H9 (cell line): ENCODE measurements around the gene PNPLA2. TPM values are rescaled to one million over a fixed set of nuclear protein-coding genes. Genes with fewer than 3 reads are reported as not detected.

ENCODE experiments used
- DNase-seq: peaks from one replicate; pipeline ENCODE4 v3.0.0-alpha.2; 2017
- H2AFZ ChIP-seq: one replicate; pipeline ENCODE4 v1.6.1; 2013; ENCODE audit warnings: mild to moderate bottlenecking, low read length, control low read depth, moderate library complexity
- H2AK5ac ChIP-seq: 2 replicates; pipeline ENCODE4 v1.6.1; 2013; ENCODE audit warnings: low read length, control low read depth, mixed read lengths; ENCODE audit not compliant: insufficient read length
- H2BK120ac ChIP-seq: one replicate; pipeline ENCODE4 v1.6.1; 2013; ENCODE audit warnings: low read depth, mild to moderate bottlenecking, low read length, control low read depth, inconsistent platforms; ENCODE audit not compliant: poor library complexity, severe bottlenecking
- H2BK12ac ChIP-seq: 2 replicates; pipeline ENCODE4 v1.6.1; 2013; ENCODE audit warnings: low read length, control low read depth, mixed read lengths, low read depth; ENCODE audit not compliant: insufficient read length
- H2BK15ac ChIP-seq: 2 replicates; pipeline ENCODE4 v1.6.1; 2013; ENCODE audit warnings: low read depth, low read length, control low read depth
- H2BK20ac ChIP-seq: one replicate; pipeline ENCODE4 v1.6.1; 2013; ENCODE audit warnings: low read depth, mild to moderate bottlenecking, low read length, control low read depth, inconsistent platforms; ENCODE audit not compliant: poor library complexity, severe bottlenecking
- H2BK5ac ChIP-seq: 2 replicates; pipeline ENCODE4 v1.6.1; 2013; ENCODE audit warnings: low read length, control low read depth, mixed read lengths; ENCODE audit not compliant: insufficient read length
- H3K14ac ChIP-seq: 2 replicates; pipeline ENCODE4 v1.6.1; 2013; ENCODE audit warnings: low read length, control low read depth; ENCODE audit not compliant: insufficient read depth
- H3K18ac ChIP-seq: 2 replicates; pipeline ENCODE4 v1.6.1; 2013; ENCODE audit warnings: low read depth, mild to moderate bottlenecking, mixed read lengths, low read length, control low read depth; ENCODE audit not compliant: insufficient read length
- H3K23ac ChIP-seq: 2 replicates; pipeline ENCODE4 v1.6.1; 2013; ENCODE audit warnings: low read length, control low read depth, mixed read lengths, low read depth; ENCODE audit not compliant: insufficient read length
- H3K23me2 ChIP-seq: 2 replicates; pipeline ENCODE4 v1.6.1; 2013; ENCODE audit warnings: low read depth, mild to moderate bottlenecking, mixed read lengths, low read length, control low read depth; ENCODE audit not compliant: insufficient read length, poor library complexity, severe bottlenecking
- H3K27ac ChIP-seq: 2 replicates; pipeline ENCODE4 v1.5.1; 2013; ENCODE audit warnings: low read length, control low read depth, mixed read lengths, low read depth; ENCODE audit not compliant: insufficient read length
- H3K27me3 ChIP-seq: 2 replicates; pipeline ENCODE4 v1.6.1; 2013; ENCODE audit warnings: low read length, control low read depth, inconsistent platforms; ENCODE audit not compliant: insufficient read depth
- H3K4ac ChIP-seq: 2 replicates; pipeline ENCODE4 v1.6.1; 2013; ENCODE audit warnings: low read depth, mild to moderate bottlenecking, control low read depth, inconsistent platforms, low read length, moderate library complexity
- H3K4me1 ChIP-seq: 2 replicates; pipeline ENCODE4 v1.6.1; 2013; ENCODE audit warnings: low read length, control low read depth, inconsistent platforms; ENCODE audit not compliant: insufficient read depth
- H3K4me2 ChIP-seq: 2 replicates; pipeline ENCODE4 v1.6.1; 2013; ENCODE audit warnings: low read length, control low read depth, mixed read lengths; ENCODE audit not compliant: insufficient read length, insufficient read depth
- H3K56ac ChIP-seq: 2 replicates; pipeline ENCODE4 v1.6.1; 2013; ENCODE audit warnings: low read depth, mild to moderate bottlenecking, mixed read lengths, low read length, control low read depth; ENCODE audit not compliant: insufficient read length
- H3K79me1 ChIP-seq: 2 replicates; pipeline ENCODE4 v1.6.1; 2013; ENCODE audit warnings: low read depth, mild to moderate bottlenecking, moderate library complexity, low read length, control low read depth, inconsistent platforms; ENCODE audit not compliant: insufficient read depth, poor library complexity, severe bottlenecking
- H3K79me2 ChIP-seq: 2 replicates; pipeline ENCODE4 v1.6.1; 2013; ENCODE audit warnings: low read length, control low read depth, inconsistent platforms; ENCODE audit not compliant: insufficient read depth
- H3K9ac ChIP-seq: 2 replicates; pipeline ENCODE4 v1.6.1; 2013; ENCODE audit warnings: low read length, control low read depth, mixed read lengths; ENCODE audit not compliant: insufficient read length; ENCODE audit errors: extremely low read depth
- H3K9me3 ChIP-seq: one replicate; pipeline ENCODE4 v1.6.1; 2013; ENCODE audit warnings: low read depth, low read length, inconsistent platforms; ENCODE audit not compliant: control insufficient read depth
- H3T11ph ChIP-seq: one replicate; pipeline ENCODE4 v1.6.1; 2013; ENCODE audit warnings: mild to moderate bottlenecking, low read length, control low read depth, inconsistent platforms
- H4K20me1 ChIP-seq: one replicate; pipeline ENCODE4 v1.6.1; 2013; ENCODE audit not compliant: control insufficient read depth, insufficient read length, insufficient read depth
- H4K5ac ChIP-seq: 2 replicates; pipeline ENCODE4 v1.6.1; 2013; ENCODE audit warnings: low read depth, mild to moderate bottlenecking, mixed read lengths, low read length, control low read depth; ENCODE audit not compliant: insufficient read length
- H4K8ac ChIP-seq: replicated peaks from 2 replicates; pipeline ENCODE4 v1.6.1; 2013; ENCODE audit warnings: low read length, control low read depth, mixed read lengths, low read depth; ENCODE audit not compliant: insufficient read length
- H4K91ac ChIP-seq: 2 replicates; pipeline ENCODE4 v1.6.1; 2013; ENCODE audit warnings: low read depth, mild to moderate bottlenecking, moderate library complexity, mixed read lengths, low read length, control low read depth; ENCODE audit not compliant: insufficient read length
- H3K27ac Mint-ChIP-seq, 3 experiments: 2 replicates in 2 of 3; 3 replicates in 1 of 3; pipeline ENCODE4 v1.8.0; 2020 to 2021; ENCODE audit warnings: mixed read lengths in 3 of 3, mild to moderate bottlenecking in 1 of 3, moderate library complexity in 1 of 3
- H3K27me3 Mint-ChIP-seq: 2 replicates; pipeline ENCODE4 v1.8.0; 2021; ENCODE audit warnings: low read depth, mild to moderate bottlenecking, moderate library complexity, mixed read lengths
- H3K36me3 Mint-ChIP-seq, 3 experiments: 2 replicates in 2 of 3; 3 replicates in 1 of 3; pipeline ENCODE4 v1.8.0; 2020 to 2021; ENCODE audit warnings: low read depth in 3 of 3, mixed read lengths in 3 of 3; ENCODE audit not compliant: insufficient read depth in 1 of 3
- H3K4me1 Mint-ChIP-seq, 2 experiments: 2 replicates each; pipeline ENCODE4 v1.8.0; 2020; ENCODE audit warnings: mixed read lengths in 2 of 2
- H3K4me3 Mint-ChIP-seq, 2 experiments: 2 replicates in 1 of 2; 3 replicates in 1 of 2; pipeline ENCODE4 v1.8.0; 2020 to 2021; ENCODE audit warnings: mild to moderate bottlenecking in 2 of 2, mixed read lengths in 2 of 2, moderate library complexity in 1 of 2
- H3K9me3 Mint-ChIP-seq, 2 experiments: 2 replicates in 1 of 2; 3 replicates in 1 of 2; pipeline ENCODE4 v1.8.0; 2020; ENCODE audit warnings: mild to moderate bottlenecking in 2 of 2, mixed read lengths in 2 of 2, moderate library complexity in 1 of 2
- WGBS: extraction: QIAGEN DNeasy Blood & Tissue Kit; methylation state at CpG from one replicate; pipeline ENCODE4 v1.1.7; 2013; ENCODE audit warnings: missing lambda C conversion rate, low lambda C conversion rate, mixed read lengths; ENCODE audit not compliant: insufficient read length; ENCODE audit errors: extremely low coverage; 5-methylcytosine and 5-hydroxymethylcytosine counted together
- total RNA-seq: library from RNA; stranded (reverse); gene quantifications from 2 replicates; pipeline ENCODE4 v1.2.1, GENCODE V29; 2021
- TF ChIP-seq, protein P1 (sequence below): fragments of 200-600 bp; sonication (generic); conservative IDR thresholded peaks from 3 replicates; pipeline ENCODE4 v1.8.0; 2021; ENCODE audit warnings: antibody characterized with exemption, mild to moderate bottlenecking

Gene PNPLA2
- total RNA-seq, 1 experiment from 2014 or later = 67.3 TPM

DNA sequence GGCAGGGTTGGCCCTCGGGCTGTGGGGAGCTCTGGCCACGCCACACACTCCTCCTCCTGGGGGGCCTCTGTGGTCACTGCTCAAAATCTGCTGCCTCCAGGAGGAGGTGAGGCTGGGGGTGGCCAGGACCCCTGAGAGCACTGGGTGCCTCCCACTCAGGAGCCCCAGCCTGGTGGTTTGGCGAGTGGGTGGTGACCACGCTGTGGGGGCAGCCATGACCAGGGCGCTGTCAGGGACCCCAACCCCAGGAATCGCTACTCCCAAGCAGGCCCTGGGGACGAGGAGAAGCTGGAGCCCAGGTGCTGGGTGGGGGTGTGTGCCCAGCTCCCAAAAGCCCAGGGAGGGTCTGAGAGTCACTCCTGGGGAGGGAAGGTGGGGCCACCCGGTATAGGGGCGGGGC, 54.1 kb downstream of the PNPLA2 start:
- Mint-ChIP-seq H3K4me3 (no peak overlapping the region), H3K4me1 (peaks cover 5 to 8% of the 10 kb centered on the region in 2 experiments), H3K9me3 (no peaks in the 10 kb centered on the region), H3K27ac (no peak overlapping the region), H3K27me3 (peaks cover 3% of the 10 kb centered on the region; the same call in 1 of the 2 replicates), H3K36me3 (peaks cover 16 to 41% (median 40%) of the 10 kb centered on the region in 3 experiments)
- Histone ChIP-seq H3K4ac (no peak overlapping the region), H2BK20ac (no peak overlapping the region), H3K18ac (no peak overlapping the region), H3K56ac (no peak overlapping the region), H2BK5ac (no peak overlapping the region), H2BK120ac (no peak overlapping the region), H3K27ac (no peak overlapping the region), H3K9me3 (no peaks in the 10 kb centered on the region), H3K79me1 (no peaks in the 10 kb centered on the region), H3K79me2 (no peaks in the 10 kb centered on the region), H3K9ac (no peak overlapping the region), H2AK5ac (no peak overlapping the region), H4K8ac (no peak overlapping the region), H3T11ph (no peak overlapping the region), H3K23ac (no peak overlapping the region), H3K4me2 (no peak overlapping the region), H4K91ac (no peak overlapping the region), H2AFZ (no peak overlapping the region), H2BK15ac (no peak overlapping the region), H2BK12ac (no peak overlapping the region), H4K5ac (no peak overlapping the region), H4K20me1 (no peaks in the 10 kb centered on the region), H3K27me3 (no peaks in the 10 kb centered on the region), H3K23me2 (no peaks in the 10 kb centered on the region), H3K14ac (no peak overlapping the region; the same call in 1 of the 2 replicates), H3K4me1 (0 out of 2 replicates have a peak, but pooled peaks cover under 1% of the 10 kb centered on the region)
- WGBS = no CpG with 5 or more reads among the region's 9 CpGs
- TF ChIP-seq, protein P1, sequence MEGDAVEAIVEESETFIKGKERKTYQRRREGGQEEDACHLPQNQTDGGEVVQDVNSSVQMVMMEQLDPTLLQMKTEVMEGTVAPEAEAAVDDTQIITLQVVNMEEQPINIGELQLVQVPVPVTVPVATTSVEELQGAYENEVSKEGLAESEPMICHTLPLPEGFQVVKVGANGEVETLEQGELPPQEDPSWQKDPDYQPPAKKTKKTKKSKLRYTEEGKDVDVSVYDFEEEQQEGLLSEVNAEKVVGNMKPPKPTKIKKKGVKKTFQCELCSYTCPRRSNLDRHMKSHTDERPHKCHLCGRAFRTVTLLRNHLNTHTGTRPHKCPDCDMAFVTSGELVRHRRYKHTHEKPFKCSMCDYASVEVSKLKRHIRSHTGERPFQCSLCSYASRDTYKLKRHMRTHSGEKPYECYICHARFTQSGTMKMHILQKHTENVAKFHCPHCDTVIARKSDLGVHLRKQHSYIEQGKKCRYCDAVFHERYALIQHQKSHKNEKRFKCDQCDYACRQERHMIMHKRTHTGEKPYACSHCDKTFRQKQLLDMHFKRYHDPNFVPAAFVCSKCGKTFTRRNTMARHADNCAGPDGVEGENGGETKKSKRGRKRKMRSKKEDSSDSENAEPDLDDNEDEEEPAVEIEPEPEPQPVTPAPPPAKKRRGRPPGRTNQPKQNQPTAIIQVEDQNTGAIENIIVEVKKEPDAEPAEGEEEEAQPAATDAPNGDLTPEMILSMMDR = no peak
- no peak for DNase-seq
